Ascending aorta (tissue), 2 donors: Measurements from ENCODE around the gene G6PC1. TPM values are rescaled to one million over a fixed set of nuclear protein-coding genes. Genes with fewer than 3 reads are reported as not detected.
"Not testable (repeated sequence)": the region's sequence is repeated elsewhere in the genome, so short reads cannot be mapped to it uniquely, and the experiment has no call there.

Experiments used
- DNase-seq, 2 donors: peaks; one replicate each; pipeline ENCODE4 v3.0.0-alpha.2; 2019; ENCODE audit warnings: low spot score in 2 of 2
- H3K27ac ChIP-seq, 2 donors: fragments of 200-600 bp; sonication (generic); one replicate each; pipeline ENCODE4 v1.5.1; 2016 to 2017; ENCODE audit warnings: mild to moderate bottlenecking in 1 of 2
- H3K27me3 ChIP-seq: fragments of 200-600 bp; sonication (generic); one replicate; pipeline ENCODE4 v1.5.1; 2017
- H3K36me3 ChIP-seq, 2 donors: fragments of 200-600 bp; sonication (generic); one replicate each; pipeline ENCODE4 v1.5.1; 2016
- H3K4me1 ChIP-seq, 2 donors: fragments of 200-600 bp; sonication (generic); one replicate each; pipeline ENCODE4 v1.5.1; 2016 to 2017; ENCODE audit warnings: mild to moderate bottlenecking in 1 of 2
- H3K4me3 ChIP-seq, 2 donors: fragments of 200-600 bp; sonication (generic); one replicate each; pipeline ENCODE4 v1.5.1; 2016 to 2017; ENCODE audit warnings: mild to moderate bottlenecking in 1 of 2
- H3K9me3 ChIP-seq, 2 donors: fragments of 200-600 bp; sonication (generic); one replicate each; pipeline ENCODE4 v1.5.1; 2016
- CTCF ChIP-seq, 3 experiments: fragments of 200-600 bp in 2 of 3; fragments of 450-650 bp in 1 of 3; sonication (generic) in 2 of 3; IDR thresholded peaks; one replicate each; pipeline ENCODE4 v1.5.1; 2016 to 2019; ENCODE audit warnings: antibody characterized with exemption in 3 of 3, mild to moderate bottlenecking in 1 of 3, moderate library complexity in 1 of 3
- intact Hi-C: fragments of 100-400 bp; cut with DNase I; formaldehyde crosslinking; loops from one replicate; pipeline ENCODE4 v1.15.1; 2023
- total RNA-seq: library from RNA; depleted of rRNA; stranded (reverse); fragments of >200 nt; gene quantifications from one replicate; pipeline ENCODE4 v1.1.0, GENCODE V29; 2016

The G6PC1 gene
- total RNA-seq, 1 donor from 2014 or later: not detected

- Histone ChIP-seq H3K4me1 (no peaks in the 10 kb centered on the region), H3K4me3 (no peak overlapping the region), H3K27ac (no peak overlapping the region), H3K27me3 (no peaks in the 10 kb centered on the region), H3K36me3 (peaks cover 27 to 36% of the 10 kb centered on the region in 2 donors), H3K9me3 (no peaks in the 10 kb centered on the region)
- TF ChIP-seq CTCF (IDR thresholded peaks at IDR 0.05): no peak
- DNase-seq: no peak
- intact Hi-C loops: no loop called here
Observed at GRCh38 chr17:42872251-42872965, 28.2 kb upstream of the G6PC1 start.

GRCh38 chr17:42873315-42873714, 27.3 kb upstream of the G6PC1 start:
- no peak overlapping the region for H3K4me3 ChIP-seq
- no peak for DNase-seq
- no peaks in the 10 kb centered on the region for H3K9me3 ChIP-seq
- peaks cover 24 to 32% of the 10 kb centered on the region in 2 donors for H3K36me3 ChIP-seq
- no peaks in the 10 kb centered on the region for H3K27me3 ChIP-seq
- H3K27ac ChIP-seq: no peak overlapping the region
- H3K4me1 ChIP-seq: no peaks in the 10 kb centered on the region
- TF ChIP-seq CTCF (IDR thresholded peaks at IDR 0.05): no peak
- intact Hi-C loops: no loop called here

GRCh38 chr17:42873932-42874695, 26.5 kb upstream of the G6PC1 start:
- H3K36me3 ChIP-seq: peaks cover 19 to 26% of the 10 kb centered on the region in 2 donors
- H3K27ac ChIP-seq, H3K4me1 ChIP-seq, H3K9me3 ChIP-seq, H3K4me3 ChIP-seq, DNase-seq, H3K27me3 ChIP-seq, intact Hi-C loops: not testable (repeated sequence)

- intact Hi-C loops: no loop called here
- no peaks in the 10 kb centered on the region for H3K9me3 ChIP-seq
- H3K27me3 ChIP-seq: no peaks in the 10 kb centered on the region
- no peak overlapping the region for H3K4me3 ChIP-seq
- H3K27ac ChIP-seq: no peak overlapping the region
- peaks cover 6 to 9% of the 10 kb centered on the region in 2 donors for H3K36me3 ChIP-seq
- TF ChIP-seq CTCF (IDR thresholded peaks at IDR 0.05): no peak
- DNase-seq: no peak
- no peaks in the 10 kb centered on the region for H3K4me1 ChIP-seq
Observed at GRCh38 chr17:42877037-42877436, 23.6 kb upstream of the G6PC1 start.

GRCh38 chr17:42878123-42878880, 22.3 kb upstream of the G6PC1 start:
- Histone ChIP-seq H3K4me1 (no peaks in the 10 kb centered on the region), H3K27ac (no peak overlapping the region), H3K4me3 (no peak overlapping the region), H3K27me3 (no peaks in the 10 kb centered on the region), H3K9me3 (no peaks in the 10 kb centered on the region), H3K36me3 (peaks cover 0 to 2% of the 10 kb centered on the region in 2 donors)
- no peak for DNase-seq
- no peak for TF ChIP-seq CTCF (IDR thresholded peaks at IDR 0.05)
- intact Hi-C loops: no loop called here
